Neuronal stem cell (in vitro differentiated cells): ENCODE results near the gene S100A6.
"Not testable (repeated sequence)": the region's sequence is repeated elsewhere in the genome, so short reads cannot be mapped to it uniquely, and the experiment has no call there.

ENCODE experiments used
- DNase-seq: peaks from one replicate; pipeline ENCODE4 v3.0.0-alpha.2; 2013; ENCODE audit warnings: low spot score
- H2AFZ ChIP-seq: one replicate; pipeline ENCODE4 v1.6.1; 2013; ENCODE audit warnings: mild to moderate bottlenecking, low read length, inconsistent platforms
- H2AK5ac ChIP-seq: 2 replicates; pipeline ENCODE4 v1.6.1; 2013; ENCODE audit warnings: low read depth, mild to moderate bottlenecking, inconsistent platforms, low read length, moderate library complexity, mixed read lengths
- H2BK120ac ChIP-seq: 2 replicates; pipeline ENCODE4 v1.6.1; 2013; ENCODE audit warnings: low read depth, mild to moderate bottlenecking, inconsistent platforms, low read length, moderate library complexity, mixed read lengths
- H2BK12ac ChIP-seq: one replicate; pipeline ENCODE4 v1.6.1; 2013; ENCODE audit warnings: low read length, inconsistent platforms
- H2BK15ac ChIP-seq: 2 replicates; pipeline ENCODE4 v1.6.1; 2013; ENCODE audit warnings: mild to moderate bottlenecking, low read length, inconsistent platforms, mixed read lengths
- H2BK5ac ChIP-seq: one replicate; pipeline ENCODE4 v1.6.1; 2013; ENCODE audit warnings: inconsistent platforms, mild to moderate bottlenecking, low read length, moderate library complexity
- H3K14ac ChIP-seq: one replicate; pipeline ENCODE4 v1.6.1; 2013; ENCODE audit warnings: low read length, inconsistent platforms
- H3K18ac ChIP-seq: 2 replicates; pipeline ENCODE4 v1.6.1; 2013; ENCODE audit warnings: low read length, inconsistent platforms
- H3K23ac ChIP-seq: 2 replicates; pipeline ENCODE4 v1.6.1; 2013; ENCODE audit warnings: low read depth, mild to moderate bottlenecking, mixed read lengths, low read length, inconsistent platforms; ENCODE audit not compliant: poor library complexity
- H3K27ac ChIP-seq: replicated peaks from 3 replicates; pipeline ENCODE4 v1.5.1; 2013; ENCODE audit warnings: low read length, inconsistent platforms
- H3K27me3 ChIP-seq, 3 experiments: 2 replicates each; pipeline ENCODE4 v1.6.1; 2013; ENCODE audit warnings: low read length in 3 of 3, mild to moderate bottlenecking in 2 of 3, inconsistent platforms in 1 of 3, low read depth in 1 of 3, mixed read lengths in 1 of 3, moderate library complexity in 1 of 3; ENCODE audit not compliant: control insufficient read depth in 3 of 3, insufficient read depth in 3 of 3
- H3K36me3 ChIP-seq, 2 donors: replicated peaks in 1 of 2; 2 replicates each; pipeline ENCODE4 v1.6.1; 2013; ENCODE audit warnings: low read length in 2 of 2; ENCODE audit not compliant: control insufficient read depth in 2 of 2, insufficient read depth in 2 of 2
- H3K4ac ChIP-seq: 2 replicates; pipeline ENCODE4 v1.6.1; 2013; ENCODE audit warnings: inconsistent platforms, mild to moderate bottlenecking, low read length, moderate library complexity
- H3K4me1 ChIP-seq, 2 donors: 1 replicate in 1 of 2; 2 replicates in 1 of 2; pipeline ENCODE4 v1.6.1; 2013; ENCODE audit warnings: low read length in 2 of 2, low read depth in 1 of 2; ENCODE audit not compliant: control insufficient read depth in 2 of 2, insufficient read depth in 1 of 2
- H3K4me2 ChIP-seq: one replicate; pipeline ENCODE4 v1.6.1; 2013; ENCODE audit warnings: mild to moderate bottlenecking, low read length, inconsistent platforms; ENCODE audit not compliant: insufficient read depth, poor library complexity, severe bottlenecking
- H3K4me3 ChIP-seq, 2 donors: 2 replicates each; pipeline ENCODE4 v1.5.1; 2013; ENCODE audit warnings: low read length in 2 of 2, mild to moderate bottlenecking in 2 of 2, inconsistent platforms in 1 of 2, moderate library complexity in 1 of 2
- H3K79me1 ChIP-seq: one replicate; pipeline ENCODE4 v1.6.1; 2013; ENCODE audit warnings: low read depth, mild to moderate bottlenecking, inconsistent platforms, low read length, moderate library complexity
- H3K9ac ChIP-seq: one replicate; pipeline ENCODE4 v1.6.1; 2013; ENCODE audit warnings: mild to moderate bottlenecking, low read depth, low read length, inconsistent platforms; ENCODE audit not compliant: poor library complexity
- H3K9me3 ChIP-seq, 2 donors: replicated peaks in 1 of 2; 2 replicates each; pipeline versions ENCODE3 to v1.6.1; 2013; ENCODE audit warnings: low read length in 2 of 2, mild to moderate bottlenecking in 2 of 2, inconsistent platforms in 1 of 2, low read depth in 1 of 2, mixed read lengths in 1 of 2, moderate library complexity in 1 of 2; ENCODE audit not compliant: control insufficient read depth in 2 of 2, insufficient read depth in 1 of 2
- H4K8ac ChIP-seq: one replicate; pipeline ENCODE4 v1.6.1; 2013; ENCODE audit warnings: low read depth, mild to moderate bottlenecking, inconsistent platforms, low read length, moderate library complexity
- H4K91ac ChIP-seq: one replicate; pipeline ENCODE4 v1.6.1; 2013; ENCODE audit warnings: low read length, low read depth, mild to moderate bottlenecking, inconsistent platforms; ENCODE audit not compliant: poor library complexity
- WGBS, 2 donors: extraction: QIAGEN DNeasy Blood & Tissue Kit; methylation state at CpG; one replicate each; pipeline ENCODE4 v1.1.7; 2013; ENCODE audit warnings: missing lambda C conversion rate in 2 of 2, mixed read lengths in 1 of 2; ENCODE audit not compliant: insufficient read length in 2 of 2, insufficient replicate concordance in 1 of 2; ENCODE audit errors: extremely low coverage in 2 of 2; 5-methylcytosine and 5-hydroxymethylcytosine counted together

The S100A6 gene

GRCh38 chr1:153525088-153525728 is 10.6 kb downstream of the S100A6 start:
- no peak overlapping the region for H3K23ac ChIP-seq
- H3K27me3 ChIP-seq, result no peaks in the 10 kb centered on the region
- no peak overlapping the region for H4K8ac ChIP-seq
- H2BK15ac ChIP-seq, result no peak overlapping the region
- H2AFZ ChIP-seq, result no peak overlapping the region
- no peak overlapping the region for H3K4me3 ChIP-seq
- DNase-seq, result no peak
- no peaks in the 10 kb centered on the region for H3K36me3 ChIP-seq
- no peaks in the 10 kb centered on the region for H3K79me1 ChIP-seq
- H2BK12ac ChIP-seq, result peak overlapping the region; percentile 30
- H2AK5ac ChIP-seq, result no peak overlapping the region
- no peak overlapping the region for H3K4ac ChIP-seq
- WGBS, 2 donors, result no CpG with 5 or more reads among the region's 3 CpGs
- no peak overlapping the region for H3K4me2 ChIP-seq
- H3K9ac ChIP-seq, result no peak overlapping the region
- H3K9me3 ChIP-seq, result no peaks in the 10 kb centered on the region
- peaks cover 3 to 5% of the 10 kb centered on the region in 2 donors for H3K4me1 ChIP-seq
- peak overlapping the region; percentile 58 for H3K18ac ChIP-seq
- no peak overlapping the region for H3K14ac ChIP-seq
- no peak overlapping the region for H2BK5ac ChIP-seq
- H2BK120ac ChIP-seq, result no peak overlapping the region
- peak overlapping the region; percentile 32 for H3K27ac ChIP-seq
- H4K91ac ChIP-seq, result no peak overlapping the region

- WGBS, 2 donors, result no CpG with 5 or more reads among the region's 14 CpGs
- H3K79me1 ChIP-seq, H2AK5ac ChIP-seq, DNase-seq, H2BK5ac ChIP-seq, H3K27ac ChIP-seq, H3K4ac ChIP-seq, H4K8ac ChIP-seq, H3K18ac ChIP-seq, H3K27me3 ChIP-seq, H3K4me2 ChIP-seq, H3K9ac ChIP-seq, H3K4me3 ChIP-seq, H2AFZ ChIP-seq, H3K23ac ChIP-seq, H3K4me1 ChIP-seq, H3K14ac ChIP-seq, H3K36me3 ChIP-seq, H2BK15ac ChIP-seq, H2BK120ac ChIP-seq, H4K91ac ChIP-seq, H3K9me3 ChIP-seq, H2BK12ac ChIP-seq: not testable (repeated sequence)
Measured at GRCh38 chr1:153522353-153523048, 13.3 kb downstream of the S100A6 start.

GRCh38 chr1:153521808-153522207 is 14.0 kb downstream of the S100A6 start:
- not testable (repeated sequence) for H3K79me1 ChIP-seq, H3K4ac ChIP-seq, H3K4me3 ChIP-seq, H3K4me2 ChIP-seq, H2BK120ac ChIP-seq, H3K27ac ChIP-seq, H3K4me1 ChIP-seq, H4K91ac ChIP-seq, H2AK5ac ChIP-seq, H2BK15ac ChIP-seq, H3K27me3 ChIP-seq, H3K9me3 ChIP-seq, H3K9ac ChIP-seq, H3K14ac ChIP-seq, H4K8ac ChIP-seq, H2BK5ac ChIP-seq, H3K18ac ChIP-seq, H2BK12ac ChIP-seq, H2AFZ ChIP-seq, DNase-seq, H3K36me3 ChIP-seq, H3K23ac ChIP-seq
- no CpG with 5 or more reads among the region's 37 CpGs for WGBS, 2 donors

- Histone ChIP-seq H3K36me3 (no peaks in the 10 kb centered on the region), H4K91ac (no peak overlapping the region), H2BK120ac (no peak overlapping the region), H4K8ac (no peak overlapping the region), H3K4me2 (no peak overlapping the region), H3K18ac (peak overlapping the region; percentile 40), H2BK12ac (no peak overlapping the region), H3K4me1 (peaks cover 0 to 6% of the 10 kb centered on the region in 2 donors), H3K79me1 (no peaks in the 10 kb centered on the region), H3K4me3 (no peak overlapping the region), H2BK5ac (no peak overlapping the region), H3K9ac (no peak overlapping the region), H2AK5ac (no peak overlapping the region), H3K27me3 (peaks cover 0 to 4% (median 0%) of the 10 kb centered on the region in 3 experiments), H3K27ac (no peak overlapping the region), H2BK15ac (no peak overlapping the region), H3K14ac (no peak overlapping the region), H2AFZ (no peak overlapping the region), H3K9me3 (no peaks in the 10 kb centered on the region), H3K4ac (no peak overlapping the region), H3K23ac (no peak overlapping the region)
- DNase-seq, result no peak
- WGBS, 2 donors, result no CpG with 5 or more reads among the region's 4 CpGs
Measured at GRCh38 chr1:153520818-153521476, 14.8 kb downstream of the S100A6 start.
